HepG2 (cell line): Measurements from ENCODE around the gene PCIF1. TPM values are rescaled to one million over a fixed set of nuclear protein-coding genes. Genes with fewer than 3 reads are reported as not detected.

Source experiments
- ARNT2 ChIP-seq: sonication (generic); formaldehyde crosslinking; IDR thresholded peaks from 2 replicates; pipeline ENCODE4 v1.8.0; 2022; ENCODE audit warnings: mild to moderate bottlenecking, low read depth, missing genetic modification reagents, moderate library complexity
- CENPX ChIP-seq: sonication (generic); formaldehyde crosslinking; IDR thresholded peaks from 2 replicates; pipeline ENCODE4 v1.9.0; 2021; ENCODE audit warnings: mild to moderate bottlenecking, missing genetic modification reagents, moderate library complexity
- HOXA9 ChIP-seq: sonication (generic); formaldehyde crosslinking; IDR thresholded peaks from 2 replicates; pipeline ENCODE4 v1.8.1; 2022; ENCODE audit warnings: missing genetic modification reagents, mild to moderate bottlenecking, moderate library complexity, borderline replicate concordance
- MLLT10 ChIP-seq: sonication (generic); formaldehyde crosslinking; IDR thresholded peaks from 2 replicates; pipeline ENCODE4 v1.4.0; 2020; ENCODE audit warnings: missing genetic modification reagents
- NCOA5 ChIP-seq: sonication (generic); formaldehyde crosslinking; IDR thresholded peaks from 2 replicates; pipeline ENCODE4 v1.4.0; 2020; ENCODE audit warnings: missing genetic modification reagents
- NFATC3 ChIP-seq: sonication (generic); formaldehyde crosslinking; IDR thresholded peaks from 2 replicates; pipeline ENCODE4 v1.5.1; 2020; ENCODE audit warnings: mild to moderate bottlenecking, missing genetic modification reagents
- RXRB ChIP-seq: IDR thresholded peaks from 2 replicates; pipeline ENCODE4 v1.6.1; 2016; ENCODE audit warnings: borderline replicate concordance, missing genetic modification reagents, missing compliant biosample characterization
- SKI ChIP-seq: fragments of 450-650 bp; IDR thresholded peaks from one replicate; pipeline ENCODE4 v1.6.1; 2018; ENCODE audit warnings: mild to moderate bottlenecking; ENCODE audit not compliant: partially characterized antibody
- SNAPC2 ChIP-seq: sonication (generic); formaldehyde crosslinking; IDR thresholded peaks from 2 replicates; pipeline ENCODE4 v1.8.1; 2022; ENCODE audit warnings: mild to moderate bottlenecking, missing genetic modification reagents
- SSRP1 ChIP-seq: IDR thresholded peaks from 2 replicates; pipeline ENCODE4 v1.6.1; 2016; ENCODE audit warnings: control low read depth
- TGIF2 ChIP-seq: IDR thresholded peaks from 2 replicates; pipeline ENCODE4 v1.6.1; 2016; ENCODE audit warnings: control low read depth, missing compliant biosample characterization
- ZMYM3 ChIP-seq: sonication (generic); formaldehyde crosslinking; IDR thresholded peaks from 2 replicates; pipeline ENCODE4 v1.5.1; 2020; ENCODE audit warnings: mild to moderate bottlenecking, missing genetic modification reagents
- ZNF235 ChIP-seq: sonication (generic); formaldehyde crosslinking; IDR thresholded peaks from 2 replicates; pipeline ENCODE4 v1.8.1; 2023; ENCODE audit warnings: mild to moderate bottlenecking, missing genetic modification reagents, borderline replicate concordance
- ZNF317 ChIP-seq: sonication (generic); formaldehyde crosslinking; IDR thresholded peaks from 2 replicates; pipeline ENCODE4 v1.5.0; 2020; ENCODE audit warnings: mild to moderate bottlenecking, missing genetic modification reagents
- ZNF431 ChIP-seq: sonication (generic); formaldehyde crosslinking; IDR thresholded peaks from 2 replicates; pipeline ENCODE4 v1.9.0; 2022; ENCODE audit warnings: missing genetic modification reagents, low read depth, mild to moderate bottlenecking, borderline replicate concordance
- ZNF44 ChIP-seq: sonication (generic); formaldehyde crosslinking; IDR thresholded peaks from 2 replicates; pipeline ENCODE4 v1.5.1; 2020; ENCODE audit warnings: mild to moderate bottlenecking, missing genetic modification reagents
- ZNF569 ChIP-seq: sonication (generic); formaldehyde crosslinking; IDR thresholded peaks from 2 replicates; pipeline ENCODE4 v1.5.0; 2020; ENCODE audit warnings: mild to moderate bottlenecking, missing genetic modification reagents, moderate library complexity, borderline replicate concordance
- ZNF644 ChIP-seq: IDR thresholded peaks from 2 replicates; pipeline ENCODE4 v1.6.1; 2016; ENCODE audit warnings: low read depth
- ZNF678 ChIP-seq: sonication (generic); formaldehyde crosslinking; IDR thresholded peaks from 2 replicates; pipeline ENCODE4 v1.4.0; 2020; ENCODE audit warnings: mild to moderate bottlenecking, missing genetic modification reagents
- ZNF772 ChIP-seq: sonication (generic); formaldehyde crosslinking; IDR thresholded peaks from 2 replicates; pipeline ENCODE4 v1.5.0; 2020; ENCODE audit warnings: mild to moderate bottlenecking, missing genetic modification reagents
- ZNF775 ChIP-seq: sonication (generic); formaldehyde crosslinking; IDR thresholded peaks from 2 replicates; pipeline ENCODE4 v1.4.0; 2020; ENCODE audit warnings: missing genetic modification reagents, mild to moderate bottlenecking, moderate library complexity, borderline replicate concordance
- polyA plus RNA-seq, 8 experiments: library from polyadenylated mRNA; depleted of rRNA in 3 of 8; stranded (reverse) in 7 of 8; unstranded in 1 of 8; fragments of >200 nt; fragmentation: Illumina TruSeq in 4 of 8; extraction: Trizol in 4 of 8; gene quantifications; 2 replicates each; pipeline versions ENCODE4 v1.2.1 to v1.2.3, GENCODE V29; 2011 to 2016; ENCODE audit warnings: low read depth in 4 of 8, missing spikeins in 1 of 8, mixed read lengths in 1 of 8; ENCODE audit not compliant: insufficient read depth in 1 of 8
- total RNA-seq, 5 experiments: library from RNA; depleted of rRNA; stranded (reverse); fragments of >200 nt; fragmentation: Illumina TruSeq; extraction: Trizol; gene quantifications; 2 replicates each; pipeline ENCODE4 v1.2.3, GENCODE V29; 2016; ENCODE audit warnings: low read depth in 1 of 5
- TF ChIP-seq, protein P1 (sequence below): sonication (generic); formaldehyde crosslinking; IDR thresholded peaks from 2 replicates; pipeline ENCODE4 v1.4.0; 2020; ENCODE audit warnings: missing genetic modification reagents, borderline replicate concordance
- TF ChIP-seq, protein P2 (sequence below): sonication (generic); formaldehyde crosslinking; IDR thresholded peaks from 2 replicates; pipeline ENCODE4 v1.8.0; 2022; ENCODE audit warnings: mild to moderate bottlenecking, missing genetic modification reagents; ENCODE audit not compliant: insufficient replicate concordance
- TF ChIP-seq, protein P3 (sequence below): IDR thresholded peaks from 2 replicates; pipeline ENCODE4 v1.6.1; 2016; ENCODE audit warnings: low read depth, borderline replicate concordance
- TF ChIP-seq, protein P4 (sequence below): IDR thresholded peaks from 2 replicates; pipeline ENCODE4 v1.6.1; 2018; ENCODE audit warnings: missing genetic modification reagents, mild to moderate bottlenecking, missing compliant biosample characterization

The PCIF1 gene
- total and polyA plus RNA-seq, 2 of the 13 experiments (the other 11 are each of a cell fraction or from before 2014, with no cell fraction given): 20.9 to 24.4 TPM

DNA sequence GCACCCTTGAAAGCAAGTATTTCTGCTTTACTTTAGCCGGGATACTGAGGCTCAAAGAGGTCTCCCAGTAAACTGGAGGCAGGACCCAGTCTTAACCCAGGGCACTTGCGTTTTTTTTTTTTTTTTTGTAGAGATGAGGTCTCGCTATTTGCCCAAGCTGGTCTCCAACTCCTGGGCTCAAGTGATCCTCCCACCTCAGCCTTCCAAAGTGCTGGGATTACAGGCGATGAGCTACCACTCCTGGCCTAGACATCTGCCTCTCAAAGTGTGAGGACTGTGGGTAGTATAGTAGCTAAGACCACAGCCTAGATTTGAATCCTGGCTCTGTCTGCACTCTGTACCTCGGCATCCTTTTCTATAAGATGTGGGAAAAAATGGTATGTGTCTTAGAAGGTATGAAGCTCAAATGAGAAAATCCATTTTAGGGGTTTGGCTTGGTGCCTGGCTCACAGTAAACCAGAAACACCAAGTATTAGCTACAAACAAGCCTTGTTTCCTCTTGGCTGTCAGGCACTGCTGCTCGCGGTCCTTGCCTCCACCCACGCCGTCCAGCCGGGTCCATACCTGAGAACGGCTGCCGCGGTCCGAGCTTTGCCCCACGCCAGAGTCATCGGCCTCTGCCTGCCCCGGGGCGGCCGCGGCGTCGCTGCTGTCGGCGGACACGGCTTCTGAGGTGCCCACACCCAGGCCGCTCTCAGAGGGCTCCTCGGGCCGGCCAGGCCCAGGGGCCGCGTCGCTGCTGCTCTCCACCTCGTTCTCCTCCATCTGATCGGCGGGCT is 36.4 kb downstream of the PCIF1 start (continued):
- no peak for TF ChIP-seq ZNF44
- no peak for TF ChIP-seq RXRB (CRISPR knock-in tag)
- no peak for TF ChIP-seq CENPX (CRISPR knock-in tag)
- TF ChIP-seq ZNF317 (CRISPR knock-in tag): peak; percentile 10; the same call in 1 of the 2 replicates
- TF ChIP-seq ZNF678 (CRISPR knock-in tag): 0 out of 2 replicates have a peak, but pooled peaks have one; percentile 94
- TF ChIP-seq ZNF772: no peak
- TF ChIP-seq SKI: no peak
- TF ChIP-seq ZNF431 (CRISPR knock-in tag): no peak
- TF ChIP-seq, protein P1, sequence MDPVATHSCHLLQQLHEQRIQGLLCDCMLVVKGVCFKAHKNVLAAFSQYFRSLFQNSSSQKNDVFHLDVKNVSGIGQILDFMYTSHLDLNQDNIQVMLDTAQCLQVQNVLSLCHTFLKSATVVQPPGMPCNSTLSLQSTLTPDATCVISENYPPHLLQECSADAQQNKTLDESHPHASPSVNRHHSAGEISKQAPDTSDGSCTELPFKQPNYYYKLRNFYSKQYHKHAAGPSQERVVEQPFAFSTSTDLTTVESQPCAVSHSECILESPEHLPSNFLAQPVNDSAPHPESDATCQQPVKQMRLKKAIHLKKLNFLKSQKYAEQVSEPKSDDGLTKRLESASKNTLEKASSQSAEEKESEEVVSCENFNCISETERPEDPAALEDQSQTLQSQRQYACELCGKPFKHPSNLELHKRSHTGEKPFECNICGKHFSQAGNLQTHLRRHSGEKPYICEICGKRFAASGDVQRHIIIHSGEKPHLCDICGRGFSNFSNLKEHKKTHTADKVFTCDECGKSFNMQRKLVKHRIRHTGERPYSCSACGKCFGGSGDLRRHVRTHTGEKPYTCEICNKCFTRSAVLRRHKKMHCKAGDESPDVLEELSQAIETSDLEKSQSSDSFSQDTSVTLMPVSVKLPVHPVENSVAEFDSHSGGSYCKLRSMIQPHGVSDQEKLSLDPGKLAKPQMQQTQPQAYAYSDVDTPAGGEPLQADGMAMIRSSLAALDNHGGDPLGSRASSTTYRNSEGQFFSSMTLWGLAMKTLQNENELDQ (CRISPR knock-in tag): no peak
- TF ChIP-seq ZNF235 (CRISPR knock-in tag): 0 out of 2 replicates have a peak, but pooled peaks have one; percentile 89
- 0 out of 2 replicates have a peak, but pooled peaks have one; percentile 6 for TF ChIP-seq TGIF2 (CRISPR knock-in tag)
- TF ChIP-seq, protein P2, sequence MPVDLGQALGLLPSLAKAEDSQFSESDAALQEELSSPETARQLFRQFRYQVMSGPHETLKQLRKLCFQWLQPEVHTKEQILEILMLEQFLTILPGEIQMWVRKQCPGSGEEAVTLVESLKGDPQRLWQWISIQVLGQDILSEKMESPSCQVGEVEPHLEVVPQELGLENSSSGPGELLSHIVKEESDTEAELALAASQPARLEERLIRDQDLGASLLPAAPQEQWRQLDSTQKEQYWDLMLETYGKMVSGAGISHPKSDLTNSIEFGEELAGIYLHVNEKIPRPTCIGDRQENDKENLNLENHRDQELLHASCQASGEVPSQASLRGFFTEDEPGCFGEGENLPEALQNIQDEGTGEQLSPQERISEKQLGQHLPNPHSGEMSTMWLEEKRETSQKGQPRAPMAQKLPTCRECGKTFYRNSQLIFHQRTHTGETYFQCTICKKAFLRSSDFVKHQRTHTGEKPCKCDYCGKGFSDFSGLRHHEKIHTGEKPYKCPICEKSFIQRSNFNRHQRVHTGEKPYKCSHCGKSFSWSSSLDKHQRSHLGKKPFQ: no peak
- TF ChIP-seq HOXA9 (CRISPR knock-in tag): no peak
- no peak for TF ChIP-seq ZMYM3
- TF ChIP-seq SNAPC2 (CRISPR knock-in tag): no peak
- TF ChIP-seq ARNT2 (CRISPR knock-in tag): peak; percentile 59; the same call in 1 of the 2 replicates
- TF ChIP-seq ZNF569 (CRISPR knock-in tag): no peak
- TF ChIP-seq NCOA5 (CRISPR knock-in tag): no peak
- no peak for TF ChIP-seq MLLT10 (CRISPR knock-in tag)
- TF ChIP-seq SSRP1 (CRISPR knock-in tag): no peak
- TF ChIP-seq, protein P3, sequence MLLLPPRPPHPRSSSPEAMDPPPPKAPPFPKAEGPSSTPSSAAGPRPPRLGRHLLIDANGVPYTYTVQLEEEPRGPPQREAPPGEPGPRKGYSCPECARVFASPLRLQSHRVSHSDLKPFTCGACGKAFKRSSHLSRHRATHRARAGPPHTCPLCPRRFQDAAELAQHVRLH (CRISPR knock-in tag): no peak
- TF ChIP-seq ZNF644 (CRISPR knock-in tag): no peak
- TF ChIP-seq, protein P4, sequence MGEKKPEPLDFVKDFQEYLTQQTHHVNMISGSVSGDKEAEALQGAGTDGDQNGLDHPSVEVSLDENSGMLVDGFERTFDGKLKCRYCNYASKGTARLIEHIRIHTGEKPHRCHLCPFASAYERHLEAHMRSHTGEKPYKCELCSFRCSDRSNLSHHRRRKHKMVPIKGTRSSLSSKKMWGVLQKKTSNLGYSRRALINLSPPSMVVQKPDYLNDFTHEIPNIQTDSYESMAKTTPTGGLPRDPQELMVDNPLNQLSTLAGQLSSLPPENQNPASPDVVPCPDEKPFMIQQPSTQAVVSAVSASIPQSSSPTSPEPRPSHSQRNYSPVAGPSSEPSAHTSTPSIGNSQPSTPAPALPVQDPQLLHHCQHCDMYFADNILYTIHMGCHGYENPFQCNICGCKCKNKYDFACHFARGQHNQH (CRISPR knock-in tag): no peak
- TF ChIP-seq ZNF775 (CRISPR knock-in tag): 0 out of 2 replicates have a peak, but pooled peaks have one; percentile 14
- TF ChIP-seq NFATC3 (CRISPR knock-in tag): peak; percentile 6; the same call in 1 of the 2 replicates
